NCI-H82 treated with DMSO at 0.1 percent for 48 hours (cell line): Measurements from ENCODE around the gene ERO1B.

Source experiments
- DNase-seq: peaks from one replicate; lab custom pipeline; 2025; ENCODE audit not compliant: unreplicated experiment; lab: John Stamatoyannopoulos, UW

The ERO1B gene

DNA sequence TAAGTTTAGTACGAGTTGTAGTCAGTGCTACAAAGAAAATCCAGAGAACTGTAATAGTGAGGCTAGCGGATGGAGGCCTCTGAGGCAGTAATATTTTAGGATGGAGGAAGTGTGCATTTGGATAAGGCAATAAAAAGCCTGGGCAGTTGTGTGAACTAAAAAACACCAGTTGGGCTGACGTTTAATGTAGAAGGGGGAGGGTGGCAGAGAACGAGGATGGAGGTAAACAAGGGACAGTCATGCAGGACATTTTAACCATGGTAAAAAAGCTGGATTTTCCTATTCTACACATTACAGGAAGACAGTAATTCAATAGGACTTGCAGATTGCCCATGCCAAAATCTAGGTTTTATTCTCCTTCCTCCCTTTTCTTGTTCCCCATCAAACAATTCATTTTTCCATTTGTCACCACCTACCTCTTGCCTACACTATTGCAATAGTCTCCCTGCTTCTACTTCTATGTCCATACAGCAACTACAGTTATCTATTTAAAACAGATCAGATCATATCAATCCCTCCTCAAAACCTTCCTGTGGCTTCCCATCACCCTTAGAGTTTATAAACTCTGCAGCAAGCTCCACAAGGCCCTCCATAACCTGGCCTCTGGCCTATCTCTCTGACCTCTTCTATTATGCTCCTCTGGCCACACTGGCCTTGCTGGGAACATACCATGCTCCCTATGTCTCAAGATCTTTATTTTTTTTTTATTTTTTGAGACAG is 27.7 kb downstream of the ERO1B start:
- DNase-seq = no peak

DNA sequence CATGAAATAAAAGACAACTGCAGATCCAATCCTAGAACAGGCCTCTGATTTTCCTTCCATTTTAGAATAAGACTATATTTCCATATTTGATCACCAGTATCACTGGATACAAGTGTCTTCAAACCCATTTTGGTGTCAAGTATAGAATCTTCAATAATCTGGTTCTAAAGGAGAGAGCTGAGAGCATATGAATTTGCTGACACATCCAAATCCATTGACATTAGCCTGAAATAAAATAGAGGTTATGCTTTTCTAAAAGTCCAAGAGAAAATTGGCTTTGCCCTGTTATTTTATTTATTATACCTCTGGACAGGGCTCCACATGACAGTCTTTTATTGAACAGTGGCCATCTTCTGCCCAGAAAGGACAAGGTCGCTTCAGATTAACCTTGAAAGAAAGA is 28.6 kb downstream of the ERO1B start:
- no peak for DNase-seq

GRCh38 chr1:236251587-236251986 is 30.2 kb downstream of the ERO1B start:
- no peak for DNase-seq

GRCh38 chr1:236247286-236247685 is 34.5 kb downstream of the ERO1B start:
- no peak for DNase-seq

- no peak for DNase-seq
Observed at GRCh38 chr1:236242568-236242967, 39.2 kb downstream of the ERO1B start.

DNA sequence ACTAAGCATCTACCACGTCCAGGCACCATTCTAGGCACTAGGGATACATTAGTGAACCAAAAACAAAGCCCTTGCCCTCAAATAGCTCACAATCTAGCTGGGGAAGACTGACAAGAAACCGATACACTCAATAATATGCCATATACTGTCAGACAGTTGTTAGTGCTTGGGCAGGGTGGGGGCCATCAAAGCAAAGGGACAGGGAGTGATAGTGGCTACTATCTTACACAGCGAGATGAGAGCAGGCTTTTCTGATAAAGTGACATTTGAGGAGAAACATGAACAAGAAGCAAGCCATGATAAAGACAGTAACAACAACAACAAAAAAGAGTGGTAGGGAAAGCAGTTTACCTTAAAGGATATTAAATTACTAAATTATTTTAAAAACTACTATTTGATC is 41.1 kb downstream of the ERO1B start:
- DNase-seq = no peak

DNA sequence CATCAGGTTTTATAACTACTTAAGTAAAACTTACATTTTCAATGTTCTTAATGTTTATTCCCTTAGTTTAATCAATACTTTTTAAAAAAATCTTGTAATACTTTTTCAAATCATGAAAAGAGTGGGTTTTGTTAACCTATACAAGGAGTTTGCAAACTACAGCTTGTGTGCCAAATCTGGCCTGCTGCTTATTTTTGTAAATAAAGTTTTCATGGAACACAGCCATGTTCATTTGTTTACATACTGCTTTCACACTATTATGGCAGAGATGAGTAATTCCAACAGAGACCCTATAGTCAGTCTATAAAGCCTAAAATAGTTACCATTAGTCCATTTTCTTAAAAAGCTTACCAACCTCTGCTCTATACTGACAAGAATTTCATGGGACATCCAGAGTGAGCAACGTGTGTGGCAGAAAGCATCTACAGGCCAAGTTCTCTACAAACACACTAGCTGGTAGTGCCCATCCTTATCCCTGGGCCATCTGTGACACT is 42.6 kb downstream of the ERO1B start:
- no peak for DNase-seq

DNA sequence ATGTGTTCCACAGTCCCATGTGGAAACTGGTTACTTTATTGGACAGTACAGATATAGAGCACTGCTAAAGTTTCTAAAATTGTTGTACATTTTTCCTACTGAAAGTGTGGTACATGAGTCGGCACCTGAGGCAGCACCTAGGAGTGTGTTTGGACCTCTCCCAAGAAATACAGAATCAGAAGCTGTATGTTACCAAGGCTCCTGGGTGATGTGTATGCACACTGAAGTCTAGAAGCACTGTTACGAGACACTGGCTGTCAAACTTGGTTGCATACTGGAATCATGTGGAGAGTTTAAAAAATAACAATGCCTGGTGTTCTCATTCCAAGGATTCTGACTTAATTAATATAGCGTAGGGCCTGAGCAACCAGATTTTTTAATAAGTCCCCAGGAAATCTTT is 46.6 kb downstream of the ERO1B start:
- no peak for DNase-seq

DNA sequence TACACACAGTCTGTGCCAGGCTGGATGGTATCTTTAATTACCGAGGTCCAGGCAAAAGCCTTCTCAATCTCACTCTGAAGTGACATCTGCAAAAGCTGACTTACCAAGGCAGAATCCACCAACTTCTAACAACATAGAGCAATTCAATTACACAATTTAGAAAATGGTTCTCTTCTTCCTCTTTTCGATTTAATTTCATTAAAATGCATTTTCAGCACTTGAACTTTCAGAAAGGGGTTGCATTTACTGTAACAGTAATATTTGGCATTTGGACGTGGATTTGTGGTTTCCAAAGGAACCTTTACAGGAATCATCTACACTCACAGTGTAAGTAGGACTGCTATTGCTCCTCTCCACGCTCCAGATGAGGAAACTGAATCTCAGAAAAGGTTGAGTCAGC is 53.3 kb downstream of the ERO1B start:
- no peak for DNase-seq

DNA sequence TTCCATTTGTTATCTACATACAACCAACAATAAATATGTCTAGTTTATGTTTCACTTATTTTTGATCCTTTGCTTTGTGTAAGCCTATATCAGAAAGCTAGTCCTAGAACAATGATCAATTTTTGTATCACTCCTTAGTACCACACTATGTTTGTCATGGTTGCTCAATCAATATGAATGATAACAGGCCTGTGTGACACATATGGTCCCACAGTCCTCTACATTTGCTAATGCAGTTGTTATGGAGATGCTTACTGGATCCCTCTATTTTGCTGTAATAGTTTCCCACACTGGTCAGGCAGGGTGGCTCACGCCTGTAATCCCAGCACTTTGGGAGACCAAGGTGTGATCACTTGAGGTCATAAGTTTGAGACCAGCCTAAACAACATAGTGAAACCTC is 59.1 kb downstream of the ERO1B start:
- no peak for DNase-seq

- no peak for DNase-seq
Observed at GRCh38 chr1:236220473-236220872, 61.3 kb downstream of the ERO1B start.

DNA sequence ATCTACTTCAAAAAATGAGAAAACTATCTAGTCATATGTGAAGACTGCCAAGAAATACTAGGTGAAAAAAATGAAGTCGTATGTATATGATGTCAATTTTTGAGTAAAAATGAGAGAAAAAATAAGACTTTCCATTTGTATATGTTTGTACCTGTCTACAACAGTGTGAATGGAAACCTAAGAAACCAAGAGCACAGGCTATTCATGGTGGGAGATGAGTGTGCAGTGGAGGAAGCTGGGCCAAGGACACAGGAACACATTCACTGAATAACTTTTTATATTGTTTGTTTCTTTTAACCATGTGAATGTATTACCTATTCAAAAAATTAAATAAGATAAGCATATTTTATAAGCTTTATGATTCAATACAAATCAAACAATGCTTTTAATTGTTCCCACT is 67.0 kb downstream of the ERO1B start:
- DNase-seq = no peak

- no peak for DNase-seq
Observed at GRCh38 chr1:236213534-236213933, 68.2 kb downstream of the ERO1B start.

- DNase-seq = no peak
Observed at GRCh38 chr1:236211815-236212214, 69.9 kb downstream of the ERO1B start.

GRCh38 chr1:236209713-236210112 is 72.0 kb downstream of the ERO1B start:
- DNase-seq = no peak

- DNase-seq = no peak
Observed at GRCh38 chr1:236209185-236209584, 72.6 kb downstream of the ERO1B start.

DNA sequence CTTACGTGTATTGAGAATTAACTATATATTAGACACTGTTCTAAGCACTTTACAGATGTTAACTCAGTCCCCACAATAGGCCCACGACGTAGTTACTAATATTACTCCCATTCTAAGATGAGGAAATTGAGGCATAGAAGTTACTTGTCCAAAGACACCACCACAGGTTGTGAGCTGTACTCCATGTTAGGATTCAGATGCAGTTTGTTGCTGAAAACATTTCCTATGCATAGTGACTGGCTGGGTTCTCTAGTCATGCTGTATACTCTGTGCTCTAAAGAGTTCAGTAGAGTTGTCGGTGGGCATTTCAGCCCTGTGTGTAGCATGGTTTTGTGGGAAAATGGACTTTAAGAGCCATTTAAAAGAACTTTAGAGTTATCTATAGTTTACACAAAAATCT is 74.2 kb downstream of the ERO1B start:
- DNase-seq = no peak

GRCh38 chr1:236207121-236207520 is 74.6 kb downstream of the ERO1B start:
- DNase-seq = peak; percentile 9

DNA sequence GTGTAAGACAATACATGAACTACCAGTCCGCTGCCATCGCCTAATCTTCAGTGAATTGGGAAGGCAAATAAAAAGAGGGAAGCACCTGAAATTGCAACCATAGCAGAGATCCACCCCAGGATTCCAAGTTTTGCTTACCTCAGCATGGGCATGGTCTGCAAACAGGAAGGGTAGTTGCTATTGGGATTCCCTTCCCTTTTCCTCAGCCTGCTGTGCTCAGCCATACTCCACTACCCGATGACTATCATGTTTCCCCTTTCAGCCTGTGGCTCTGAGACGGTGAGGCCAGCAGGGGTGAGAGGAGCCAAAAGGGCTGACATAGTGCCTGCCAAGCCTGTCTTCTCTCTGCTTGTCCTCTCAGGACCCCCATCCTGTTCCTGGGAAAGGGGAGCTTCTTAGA is 75.2 kb downstream of the ERO1B start:
- no peak for DNase-seq

GRCh38 chr1:236204656-236205055 is 77.1 kb downstream of the ERO1B start:
- DNase-seq = no peak

GRCh38 chr1:236204039-236204438 is 77.7 kb downstream of the ERO1B start:
- DNase-seq = no peak

DNA sequence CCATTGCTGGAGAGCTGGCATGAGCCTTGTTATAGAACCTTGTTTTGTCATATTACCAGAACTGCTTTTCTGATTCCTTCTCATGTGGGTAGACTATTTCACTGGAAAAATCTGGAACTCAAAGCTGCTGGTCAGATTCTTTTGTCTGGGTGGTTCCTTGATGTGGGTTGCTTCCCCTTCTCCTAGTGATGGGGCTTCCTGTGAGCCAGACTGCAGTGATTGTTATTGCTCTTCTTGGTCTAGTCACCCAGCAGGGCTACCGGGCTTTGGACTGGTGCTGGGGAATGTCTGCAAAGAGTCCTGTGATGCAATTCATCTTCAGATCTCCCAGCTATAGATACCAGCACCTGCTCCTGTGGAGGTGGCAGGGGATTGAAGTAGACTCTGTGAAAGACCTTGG is 80.0 kb downstream of the ERO1B start:
- no peak for DNase-seq

DNA sequence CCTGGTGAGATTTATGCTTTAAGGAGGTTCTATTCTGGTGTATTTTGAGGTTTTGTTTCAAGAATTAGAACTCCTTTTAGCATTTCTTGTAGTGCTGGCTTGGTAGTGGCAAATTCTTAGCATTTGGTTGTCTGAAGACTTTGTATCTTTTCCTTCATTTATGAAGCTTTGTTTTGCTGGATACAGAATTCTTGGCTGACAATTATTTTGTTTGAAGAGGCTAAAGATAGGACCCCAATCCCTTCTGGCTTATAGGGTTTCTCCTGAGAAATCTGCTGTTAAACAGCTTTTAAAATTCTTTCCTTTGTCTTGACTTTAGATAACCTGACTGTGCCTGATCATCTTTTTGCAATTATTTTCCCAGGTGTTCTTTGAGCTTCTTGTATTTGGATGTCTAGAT is 80.8 kb downstream of the ERO1B start:
- no peak for DNase-seq
